Measurements from ENCODE around the gene PDLIM1.

The PDLIM1 gene, protein sequence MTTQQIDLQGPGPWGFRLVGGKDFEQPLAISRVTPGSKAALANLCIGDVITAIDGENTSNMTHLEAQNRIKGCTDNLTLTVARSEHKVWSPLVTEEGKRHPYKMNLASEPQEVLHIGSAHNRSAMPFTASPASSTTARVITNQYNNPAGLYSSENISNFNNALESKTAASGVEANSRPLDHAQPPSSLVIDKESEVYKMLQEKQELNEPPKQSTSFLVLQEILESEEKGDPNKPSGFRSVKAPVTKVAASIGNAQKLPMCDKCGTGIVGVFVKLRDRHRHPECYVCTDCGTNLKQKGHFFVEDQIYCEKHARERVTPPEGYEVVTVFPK

DNA sequence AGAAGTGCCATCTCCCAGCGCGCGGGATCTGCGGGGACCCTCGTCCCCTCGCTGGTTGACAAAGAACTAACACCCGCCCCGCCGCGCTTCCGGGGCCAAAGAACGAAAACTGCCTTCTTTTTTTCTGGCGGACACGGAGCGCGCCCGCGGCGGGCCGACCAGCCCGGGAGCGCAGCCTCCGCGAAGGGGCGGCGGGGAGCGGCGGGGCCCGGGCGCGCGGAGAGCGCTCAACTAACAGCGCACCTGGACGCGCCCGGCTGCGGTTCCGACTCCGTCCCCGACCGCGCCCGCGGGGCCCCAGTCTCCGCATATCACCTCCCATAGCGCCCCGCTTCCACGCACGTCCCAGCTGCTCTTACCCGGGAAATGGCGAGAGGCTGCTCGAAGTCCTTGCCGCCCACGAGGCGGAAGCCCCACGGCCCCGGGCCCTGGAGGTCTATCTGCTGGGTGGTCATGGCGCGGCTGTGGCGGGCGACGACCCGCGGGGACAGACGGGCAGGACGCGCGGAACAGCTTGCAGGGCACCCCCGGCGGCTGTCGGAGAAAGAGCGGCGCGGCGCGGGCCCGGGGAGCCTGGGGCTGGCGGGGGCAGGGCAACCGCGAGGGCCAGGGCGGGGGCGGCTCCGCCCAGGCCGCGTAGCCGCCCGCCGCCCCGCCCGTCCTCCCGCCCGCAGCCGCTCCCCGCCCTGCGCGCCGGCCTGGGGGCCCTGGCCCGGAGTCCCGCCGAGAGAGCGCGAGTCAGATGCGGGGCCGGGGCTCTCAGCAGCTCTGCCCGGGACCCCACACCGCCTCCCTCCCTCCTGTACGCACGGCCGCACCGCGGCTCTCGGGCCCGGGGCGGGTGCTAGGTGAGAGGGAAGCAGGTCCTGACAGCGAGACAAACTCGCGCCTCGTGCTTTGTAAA is at the start of gene PDLIM1:
Gene PDLIM1 (minus strand): TSS at position 543 of the 904 bp plus-strand sequence. CDS start 88 bp downstream, at position 455.
- DNase-seq, result no peak

- DNase-seq, result no peak
Observed at GRCh38 chr10:95339863-95340262, 49.1 kb upstream of the PDLIM1 start.

DNA sequence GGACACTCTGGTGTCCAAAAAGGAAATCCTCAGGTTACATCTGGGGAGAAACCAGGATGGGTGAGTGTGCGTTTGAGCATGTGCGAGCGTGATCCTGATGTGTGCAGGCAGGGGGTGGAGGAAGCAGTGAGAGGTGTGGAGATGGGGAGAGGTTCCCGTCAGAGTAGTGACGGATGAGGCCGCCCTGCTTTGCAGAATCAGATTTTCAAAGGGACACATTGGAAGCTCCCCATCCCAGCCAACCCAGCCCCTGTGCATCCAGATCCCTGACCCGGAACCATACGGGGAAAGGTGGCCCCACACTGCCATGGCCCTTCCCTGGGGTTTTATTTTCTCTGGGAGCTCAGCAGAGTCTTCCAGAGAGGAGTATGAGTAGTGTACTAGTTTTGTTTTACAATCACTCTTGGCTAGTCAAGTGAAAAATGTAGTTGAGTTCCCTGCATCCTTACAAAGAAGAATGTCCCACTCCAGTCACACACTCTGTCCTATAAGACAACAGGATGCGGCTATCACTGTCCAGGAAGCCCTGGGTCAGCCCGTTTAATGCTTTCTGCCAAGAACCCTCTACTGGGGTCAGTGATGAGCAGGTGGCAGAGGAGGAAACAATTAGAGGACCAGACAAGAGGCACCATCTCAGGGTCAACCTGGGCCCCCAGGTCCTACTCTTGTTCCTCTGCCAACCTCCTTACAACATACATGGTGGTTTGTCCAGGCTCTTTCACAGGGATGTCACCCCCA is 46.8 kb upstream of the PDLIM1 start:
- no peak for DNase-seq

DNA sequence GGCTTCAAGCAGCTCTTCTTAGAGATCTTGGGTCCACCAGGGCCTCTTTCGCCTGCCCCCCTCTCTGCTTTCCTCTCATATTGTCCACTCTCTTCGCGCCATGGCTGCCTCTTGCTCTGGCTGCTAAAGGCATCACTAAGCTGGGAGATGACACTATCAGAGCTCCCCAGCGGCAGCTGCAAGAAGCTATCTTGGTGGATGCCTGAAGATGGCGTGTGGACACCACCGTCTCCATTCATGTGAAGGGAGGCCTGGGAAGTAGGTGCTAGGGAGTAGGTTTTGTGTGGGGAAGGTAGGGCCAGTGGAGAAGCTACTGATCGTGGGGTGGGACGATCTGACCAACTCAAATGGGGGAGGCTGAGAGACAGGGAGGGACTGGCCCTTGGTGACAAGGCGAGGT is 45.9 kb upstream of the PDLIM1 start:
- no peak for DNase-seq

DNA sequence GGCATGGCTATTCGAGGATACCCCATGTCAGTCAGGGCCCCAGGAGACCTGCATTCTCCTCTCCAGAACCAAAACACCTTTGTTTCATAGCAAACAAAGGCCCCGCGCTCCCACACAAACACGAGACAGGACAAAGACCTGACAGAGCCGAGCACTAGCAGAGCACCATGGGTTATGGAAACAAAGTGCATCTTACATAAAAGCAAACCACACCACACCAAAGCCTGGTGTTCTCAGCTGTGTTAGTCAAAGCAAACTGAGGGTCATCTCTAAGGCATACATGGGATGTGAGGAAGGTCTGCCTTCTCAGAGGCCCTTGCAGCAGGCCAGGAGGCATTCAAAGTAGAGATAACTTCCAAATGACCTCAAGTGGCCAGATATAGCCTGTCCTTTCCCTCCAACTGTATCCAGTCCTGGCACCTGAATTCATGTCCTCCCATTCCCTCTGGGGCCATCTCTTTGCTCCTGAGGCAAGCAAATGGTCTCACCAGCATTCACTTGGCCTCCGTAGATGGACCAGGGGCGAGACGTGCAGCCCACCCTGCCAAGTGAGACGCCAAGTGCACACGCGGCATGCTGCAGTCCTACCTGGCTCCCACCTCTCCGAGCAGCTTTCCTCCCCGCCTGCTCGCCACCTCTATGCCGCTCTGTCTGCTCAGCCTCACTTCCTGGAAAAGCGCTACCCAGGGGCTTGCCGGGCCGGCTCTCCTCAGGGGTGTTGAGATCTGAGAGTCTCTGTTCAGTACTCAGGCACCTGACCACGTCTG is 45.3 kb upstream of the PDLIM1 start:
- no peak for DNase-seq

- no peak for DNase-seq
Observed at GRCh38 chr10:95334805-95335144, 44.0 kb upstream of the PDLIM1 start.

- no peak for DNase-seq
Observed at GRCh38 chr10:95333997-95334804, 43.4 kb upstream of the PDLIM1 start.

DNA sequence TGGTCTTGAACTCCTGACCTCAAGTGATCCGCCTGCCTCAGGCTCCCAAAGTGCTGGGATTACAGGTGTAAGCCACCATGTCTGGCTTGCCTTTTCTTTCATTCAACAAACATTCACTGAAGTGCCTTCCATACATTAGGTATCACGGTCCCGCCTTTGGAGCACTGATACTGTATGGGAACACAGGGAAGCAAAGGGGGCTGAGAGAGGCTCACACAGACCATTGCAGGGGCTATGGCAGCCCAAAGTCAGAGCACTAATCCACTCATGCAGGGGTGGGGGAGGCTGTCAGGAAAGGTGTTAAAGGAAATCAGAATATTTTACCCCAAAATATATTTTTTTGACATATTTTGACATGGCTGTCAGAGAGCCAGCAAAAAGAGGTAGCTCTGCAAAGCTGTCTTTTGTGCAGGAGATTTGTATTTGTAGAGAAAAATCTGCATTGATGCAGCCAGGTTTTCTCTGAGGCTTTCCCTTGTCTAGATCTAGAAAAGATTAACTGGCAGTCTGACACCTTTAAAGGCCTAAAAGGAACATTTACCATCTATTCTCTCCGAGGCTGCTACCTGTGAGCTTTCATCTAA is 42.0 kb upstream of the PDLIM1 start:
- no peak for DNase-seq

- no peak for DNase-seq
Observed at GRCh38 chr10:95331596-95332130, 40.9 kb upstream of the PDLIM1 start.

GRCh38 chr10:95330966-95331453 is 40.2 kb upstream of the PDLIM1 start:
- no peak for DNase-seq

DNA sequence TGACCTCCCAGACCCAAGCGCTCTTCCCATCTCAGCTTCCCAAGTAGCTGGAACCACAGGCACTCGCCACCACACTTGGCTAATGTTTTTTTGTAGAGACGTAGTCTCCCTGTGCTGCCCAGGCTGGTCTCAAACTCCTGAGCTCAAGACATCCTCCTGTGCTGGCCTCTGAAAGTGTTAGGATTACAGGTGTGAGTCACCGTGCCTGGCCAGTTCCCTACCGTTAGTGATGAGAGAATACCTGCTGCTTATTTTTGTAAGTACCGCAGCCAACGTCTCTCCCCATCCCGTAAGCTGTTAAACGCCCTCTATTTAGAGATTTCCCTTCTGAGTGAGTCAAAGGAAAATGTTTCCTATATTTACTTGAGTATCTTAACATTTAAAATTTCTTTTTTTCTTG is 38.5 kb upstream of the PDLIM1 start:
- DNase-seq, result no peak

DNA sequence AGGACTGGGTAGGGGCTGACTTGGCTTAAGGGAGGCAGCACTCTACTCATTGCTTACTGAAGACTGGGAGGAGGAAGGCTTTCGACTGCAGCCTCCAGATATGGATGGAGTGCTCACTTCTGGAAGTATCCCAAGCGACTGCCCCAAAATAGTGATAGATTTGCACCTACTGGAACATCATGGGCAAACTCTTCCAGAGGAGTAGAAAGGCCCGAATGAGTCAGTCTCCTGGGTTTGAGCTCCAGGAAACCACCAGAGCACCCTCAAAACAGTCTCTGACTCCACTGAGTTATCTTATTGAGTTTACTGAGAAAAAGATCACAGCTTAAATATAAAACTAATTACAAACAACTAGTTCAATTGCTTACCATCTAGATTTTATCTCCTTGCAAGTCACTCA is 37.2 kb upstream of the PDLIM1 start:
- DNase-seq, result no peak

DNA sequence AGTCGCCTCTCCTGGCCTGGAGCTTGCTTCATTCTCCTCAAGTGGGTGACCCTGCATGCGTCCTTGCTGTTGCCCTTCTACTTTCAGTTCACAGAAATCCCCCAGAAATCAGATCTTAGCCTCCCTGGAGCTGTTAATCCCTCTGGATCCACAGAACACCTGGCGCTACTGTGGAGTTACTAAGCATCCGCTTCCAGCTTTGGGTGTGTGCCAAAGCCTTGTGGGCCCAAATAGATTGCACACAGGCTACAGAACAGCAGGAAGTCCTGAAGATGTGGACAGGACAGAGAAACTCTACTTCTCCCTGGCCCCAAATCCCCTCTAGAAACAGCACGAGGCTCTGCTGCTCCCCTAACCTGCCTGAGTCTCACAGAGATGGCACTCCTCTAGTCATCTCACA is 36.6 kb upstream of the PDLIM1 start:
- no peak for DNase-seq

- no peak for DNase-seq
Observed at GRCh38 chr10:95326396-95326795, 35.6 kb upstream of the PDLIM1 start.

GRCh38 chr10:95325863-95326262 is 35.1 kb upstream of the PDLIM1 start:
- no peak for DNase-seq

GRCh38 chr10:95324436-95325268 is 33.8 kb upstream of the PDLIM1 start:
- DNase-seq, result no peak

DNA sequence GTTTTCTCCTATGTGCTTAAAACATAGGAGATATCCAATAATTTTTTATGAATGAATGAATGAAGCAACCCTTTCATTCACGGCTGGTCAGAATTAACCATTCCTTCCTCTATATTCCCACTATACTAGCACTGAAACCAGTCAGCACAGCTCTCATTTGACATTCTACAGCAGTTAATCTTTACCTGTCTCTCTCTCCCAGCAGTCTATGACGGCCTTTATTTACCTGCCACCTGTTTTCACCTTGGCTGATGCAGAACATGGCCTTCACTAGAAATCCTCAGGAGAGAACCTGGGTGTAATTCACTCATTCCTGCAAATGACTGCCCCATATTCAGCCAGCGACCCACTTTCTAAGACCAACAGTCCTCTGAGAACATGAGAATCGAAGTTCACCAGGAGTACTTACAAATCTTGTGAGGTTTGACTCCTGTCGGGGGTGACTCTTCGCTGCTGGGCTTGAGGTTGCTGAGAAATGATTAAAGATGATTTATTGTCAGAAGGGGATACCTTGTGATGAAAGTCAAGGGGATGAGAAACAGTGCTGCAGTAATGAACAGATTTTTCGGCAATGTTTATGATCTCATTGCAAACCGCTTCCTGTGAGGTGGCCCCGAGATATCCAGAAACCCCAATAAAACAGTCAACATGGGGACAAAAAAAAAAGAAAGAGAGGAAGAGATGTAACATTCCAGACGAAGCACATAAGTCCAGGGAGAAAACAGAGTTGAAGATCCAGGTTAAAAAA is 30.9 kb upstream of the PDLIM1 start:
- DNase-seq, result no peak

- no peak for DNase-seq
Observed at GRCh38 chr10:95319239-95319638, 28.4 kb upstream of the PDLIM1 start.

DNA sequence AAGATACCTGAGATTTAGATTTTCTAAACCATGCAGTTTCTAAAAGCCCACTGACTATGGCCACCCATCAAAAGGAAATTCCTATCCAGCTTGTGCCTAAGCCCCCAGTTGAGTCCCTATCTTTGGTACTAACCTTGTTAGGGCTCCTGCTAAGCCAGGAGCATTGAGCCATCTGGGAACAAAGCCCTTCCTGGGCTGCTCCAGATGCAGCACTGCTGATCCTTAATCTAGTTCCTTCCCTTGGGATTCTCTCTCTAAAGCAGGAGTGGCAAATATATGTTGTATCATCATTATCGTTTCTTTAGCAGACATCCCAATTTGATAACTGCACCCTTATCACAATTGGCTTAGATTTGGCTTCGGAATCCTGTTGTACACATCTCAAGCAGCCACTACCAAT is 24.7 kb upstream of the PDLIM1 start:
- no peak for DNase-seq
